Activated CD4-positive, alpha-beta T cell treated with anti-CD3 and anti-CD28 coated beads, Interleukin-2, amount 10 ng/mL, durations not matched to agents 7 days and 5 days (primary cell): ENCODE data around the gene ZNF701. TPM values are rescaled to one million over a fixed set of nuclear protein-coding genes. Genes with fewer than 3 reads are reported as not detected.
A peak's percentile ranks its signal among the peaks of the same experiment; 100 is the strongest.
"Not testable (repeated sequence)": the region's sequence is repeated elsewhere in the genome, so short reads cannot be mapped to it uniquely, and the experiment has no call there.

ENCODE experiments used
- CTCF ChIA-PET: fragments of 350-600 bp; sonication (Branson Sonifier 250); formaldehyde crosslinking; loops from one replicate; lab custom pipeline; 2021; ENCODE audit warnings: antibody characterized with exemption; lab: Charles Lee
- POLR2A ChIA-PET: fragments of 350-600 bp; sonication (Branson Sonifier 250); formaldehyde crosslinking; loops from one replicate; lab custom pipeline; 2021; ENCODE audit warnings: antibody characterized with exemption; lab: Charles Lee
- DNase-seq: peaks from one replicate; pipeline ENCODE4 v3.0.0-alpha.2; 2020
- H3K27ac Mint-ChIP-seq: one replicate; pipeline ENCODE4 v1.8.0; 2021; ENCODE audit warnings: mild to moderate bottlenecking, moderate library complexity, mixed read lengths
- H3K27me3 Mint-ChIP-seq: one replicate; pipeline ENCODE4 v1.8.0; 2021; ENCODE audit warnings: mixed read lengths
- H3K36me3 Mint-ChIP-seq: one replicate; pipeline ENCODE4 v1.8.0; 2021; ENCODE audit warnings: low read depth, mixed read lengths
- H3K4me1 Mint-ChIP-seq: one replicate; pipeline ENCODE4 v1.8.0; 2021; ENCODE audit warnings: mixed read lengths
- H3K4me3 Mint-ChIP-seq: one replicate; pipeline ENCODE4 v1.8.0; 2021; ENCODE audit warnings: mild to moderate bottlenecking, moderate library complexity, mixed read lengths
- H3K9me3 Mint-ChIP-seq: one replicate; pipeline ENCODE4 v1.8.0; 2021; ENCODE audit warnings: mixed read lengths
- total RNA-seq, 2 experiments: library from RNA; stranded (reverse); gene quantifications; one replicate each; pipeline ENCODE4 v1.2.3, GENCODE V29; 2021

ZNF701 gene
- total RNA-seq, 2 experiments from 2014 or later = 30.5 to 33.4 TPM

GRCh38 chr19:52585604-52586003 lies 15.5 kb downstream of the ZNF701 start:
- no peak overlapping the region for H3K4me3 Mint-ChIP-seq
- POLR2A ChIA-PET = no interaction called here
- H3K27ac Mint-ChIP-seq = no peak overlapping the region

GRCh38 chr19:52590728-52591127 lies 20.6 kb downstream of the ZNF701 start:
- Mint-ChIP-seq H3K36me3 (peaks cover 81% of the 10 kb centered on the region), H3K27me3 (no peaks in the 10 kb centered on the region), H3K27ac (no peak overlapping the region), H3K4me3 (no peak overlapping the region), H3K4me1 (no peaks in the 10 kb centered on the region), H3K9me3 (peaks cover 41% of the 10 kb centered on the region)
- ChIA-PET CTCF (no interaction called here), POLR2A (no interaction called here)
- DNase-seq = no peak

More at GRCh38 chr19:52585604-52586003, 15.5 kb downstream of the ZNF701 start:
- peaks cover 48% of the 10 kb centered on the region for H3K9me3 Mint-ChIP-seq
- H3K36me3 Mint-ChIP-seq = peaks cover 89% of the 10 kb centered on the region
- CTCF ChIA-PET = no interaction called here
- DNase-seq = no peak
- no peaks in the 10 kb centered on the region for H3K4me1 Mint-ChIP-seq
- no peaks in the 10 kb centered on the region for H3K27me3 Mint-ChIP-seq

GRCh38 chr19:52592301-52592700 lies 22.2 kb downstream of the ZNF701 start:
- Mint-ChIP-seq H3K27ac (no peak overlapping the region), H3K27me3 (no peaks in the 10 kb centered on the region), H3K36me3 (peaks cover 84% of the 10 kb centered on the region), H3K4me1 (no peaks in the 10 kb centered on the region), H3K9me3 (peaks cover 51% of the 10 kb centered on the region), H3K4me3 (no peak overlapping the region)
- no peak for DNase-seq
- POLR2A ChIA-PET = no interaction called here
- CTCF ChIA-PET = no interaction called here

GRCh38 chr19:52593441-52593840 lies 23.4 kb downstream of the ZNF701 start:
- peaks cover 86% of the 10 kb centered on the region for H3K36me3 Mint-ChIP-seq
- H3K27ac Mint-ChIP-seq, DNase-seq, H3K4me3 Mint-ChIP-seq, POLR2A ChIA-PET, CTCF ChIA-PET, H3K4me1 Mint-ChIP-seq, H3K27me3 Mint-ChIP-seq: not testable (repeated sequence)
- H3K9me3 Mint-ChIP-seq = peaks cover 55% of the 10 kb centered on the region

GRCh38 chr19:52599241-52599640 lies 29.2 kb downstream of the ZNF701 start:
- ChIA-PET CTCF (interaction anchor here (1.1 kb wide), 1 partner anchor 18 kb away, joined by 5 read pairs; no protein-coding TSS in a partner anchor), POLR2A (no interaction called here)
- peaks cover 70% of the 10 kb centered on the region for H3K36me3 Mint-ChIP-seq
- peaks cover 51% of the 10 kb centered on the region for H3K9me3 Mint-ChIP-seq
- no peak overlapping the region for H3K27ac Mint-ChIP-seq
- no peaks in the 10 kb centered on the region for H3K27me3 Mint-ChIP-seq
- H3K4me1 Mint-ChIP-seq = peaks cover 13% of the 10 kb centered on the region
- H3K4me3 Mint-ChIP-seq = no peak overlapping the region
- no peak for DNase-seq

GRCh38 chr19:52600639-52601024 lies 30.5 kb downstream of the ZNF701 start:
- CTCF ChIA-PET = no interaction called here
- peak overlapping the region; percentile 85 for H3K27ac Mint-ChIP-seq
- peaks cover 53% of the 10 kb centered on the region for H3K9me3 Mint-ChIP-seq
- DNase-seq = peak; percentile 7
- H3K4me3 Mint-ChIP-seq = peak overlapping the region; percentile 92
- peaks cover 66% of the 10 kb centered on the region for H3K36me3 Mint-ChIP-seq
- no peaks in the 10 kb centered on the region for H3K27me3 Mint-ChIP-seq
- POLR2A ChIA-PET = no interaction called here
- H3K4me1 Mint-ChIP-seq = peaks cover 20% of the 10 kb centered on the region

GRCh38 chr19:52601025-52601973 lies 31.2 kb downstream of the ZNF701 start:
- DNase-seq = peak; percentile 95
- Mint-ChIP-seq H3K27me3 (no peaks in the 10 kb centered on the region), H3K36me3 (peaks cover 66% of the 10 kb centered on the region), H3K27ac (peak overlapping the region; percentile 85), H3K4me1 (peaks cover 24% of the 10 kb centered on the region), H3K4me3 (peak overlapping the region; percentile 92), H3K9me3 (peaks cover 51% of the 10 kb centered on the region)
- CTCF ChIA-PET = no interaction called here
- POLR2A ChIA-PET = no interaction called here

GRCh38 chr19:52601974-52602366 lies 31.9 kb downstream of the ZNF701 start:
- H3K4me3 Mint-ChIP-seq = peak overlapping the region; percentile 92
- peaks cover 49% of the 10 kb centered on the region for H3K9me3 Mint-ChIP-seq
- peak overlapping the region; percentile 85 for H3K27ac Mint-ChIP-seq
- H3K36me3 Mint-ChIP-seq = peaks cover 66% of the 10 kb centered on the region
- H3K27me3 Mint-ChIP-seq, CTCF ChIA-PET, DNase-seq, POLR2A ChIA-PET: not testable (repeated sequence)
- H3K4me1 Mint-ChIP-seq = peaks cover 30% of the 10 kb centered on the region

GRCh38 chr19:52602941-52603340 lies 32.9 kb downstream of the ZNF701 start:
- CTCF ChIA-PET = no interaction called here
- no peaks in the 10 kb centered on the region for H3K27me3 Mint-ChIP-seq
- POLR2A ChIA-PET = no interaction called here
- H3K4me3 Mint-ChIP-seq = peak overlapping the region; percentile 92
- peaks cover 30% of the 10 kb centered on the region for H3K4me1 Mint-ChIP-seq
- no peak for DNase-seq
- H3K27ac Mint-ChIP-seq = no peak overlapping the region
- H3K36me3 Mint-ChIP-seq = peaks cover 61% of the 10 kb centered on the region
- H3K9me3 Mint-ChIP-seq = peaks cover 42% of the 10 kb centered on the region

- Mint-ChIP-seq H3K27me3 (no peaks in the 10 kb centered on the region), H3K4me1 (peaks cover 30% of the 10 kb centered on the region), H3K9me3 (peaks cover 40% of the 10 kb centered on the region), H3K27ac (no peak overlapping the region), H3K4me3 (no peak overlapping the region), H3K36me3 (peaks cover 61% of the 10 kb centered on the region)
- DNase-seq = no peak
- CTCF ChIA-PET = interaction anchor here (0.6 to 1.0 kb wide), 2 partner anchors 107 to 240 kb away, joined by 3 read pairs; no protein-coding TSS in a partner anchor
- POLR2A ChIA-PET = no interaction called here
Observed at GRCh38 chr19:52603558-52604207, 33.6 kb downstream of the ZNF701 start.

- no peak overlapping the region for H3K4me3 Mint-ChIP-seq
- H3K36me3 Mint-ChIP-seq = peaks cover 89% of the 10 kb centered on the region
- ChIA-PET POLR2A (no interaction called here), CTCF (no interaction called here)
- DNase-seq = no peak
- H3K27ac Mint-ChIP-seq = no peak overlapping the region
- H3K27me3 Mint-ChIP-seq = no peaks in the 10 kb centered on the region
- H3K4me1 Mint-ChIP-seq = no peaks in the 10 kb centered on the region
- H3K9me3 Mint-ChIP-seq = peaks cover 56% of the 10 kb centered on the region
Observed at GRCh38 chr19:52613299-52613906, 43.3 kb downstream of the ZNF701 start.

GRCh38 chr19:52621376-52621775 lies 51.3 kb downstream of the ZNF701 start:
- ChIA-PET CTCF (no interaction called here), POLR2A (no interaction called here)
- no peaks in the 10 kb centered on the region for H3K27me3 Mint-ChIP-seq
- DNase-seq = no peak
- H3K4me1 Mint-ChIP-seq = peaks cover 4% of the 10 kb centered on the region
- H3K9me3 Mint-ChIP-seq = peaks cover 37% of the 10 kb centered on the region
- H3K36me3 Mint-ChIP-seq = peaks cover 62% of the 10 kb centered on the region
- no peak overlapping the region for H3K4me3 Mint-ChIP-seq
- H3K27ac Mint-ChIP-seq = no peak overlapping the region

GRCh38 chr19:52622261-52622660 lies 52.2 kb downstream of the ZNF701 start:
- peaks cover 4% of the 10 kb centered on the region for H3K4me1 Mint-ChIP-seq
- H3K27ac Mint-ChIP-seq = no peak overlapping the region
- peaks cover 53% of the 10 kb centered on the region for H3K36me3 Mint-ChIP-seq
- no peaks in the 10 kb centered on the region for H3K27me3 Mint-ChIP-seq
- H3K9me3 Mint-ChIP-seq = peaks cover 31% of the 10 kb centered on the region
- DNase-seq = no peak
- POLR2A ChIA-PET = no interaction called here
- CTCF ChIA-PET = interaction anchor here (0.8 kb wide), 1 partner anchor 14 kb away, joined by 3 read pairs; no protein-coding TSS in a partner anchor
- no peak overlapping the region for H3K4me3 Mint-ChIP-seq
